Ureter (tissue), 1 donor: ENCODE measurements around the gene CERCAM. TPM values are rescaled to one million over a fixed set of nuclear protein-coding genes. Genes with fewer than 3 reads are reported as not detected.
A peak's percentile ranks its signal among the peaks of the same experiment; 100 is the strongest.
"Not testable (repeated sequence)": the region's sequence is repeated elsewhere in the genome, so short reads cannot be mapped to it uniquely, and the experiment has no call there.

ENCODE experiments used
- DNase-seq: peaks from one replicate; pipeline ENCODE4 v3.0.0-alpha.2; 2020; ENCODE audit warnings: low spot score
- total RNA-seq: library from RNA; stranded (reverse); gene quantifications from one replicate; pipeline ENCODE4 v1.2.4, GENCODE V29; 2023
- donor health status: DM: yes; HTN: yes; CAD: no.

CERCAM gene
- total RNA-seq, 1 donor from 2014 or later = 51.3 TPM

- DNase-seq = no peak
These were observed 27.4 kb upstream of the CERCAM start for GRCh38 chr9:128393145-128393775.

GRCh38 chr9:128393970-128394369 lies 26.7 kb upstream of the CERCAM start:
- DNase-seq = no peak

- no peak for DNase-seq
These were observed 26.1 kb upstream of the CERCAM start for GRCh38 chr9:128394379-128395168.

GRCh38 chr9:128396970-128397613 lies 23.6 kb upstream of the CERCAM start:
- no peak for DNase-seq

- no peak for DNase-seq
These were observed 22.8 kb upstream of the CERCAM start for GRCh38 chr9:128397831-128398230.

GRCh38 chr9:128399861-128400260 lies 20.8 kb upstream of the CERCAM start:
- no peak for DNase-seq

- no peak for DNase-seq
These were observed 16.1 kb upstream of the CERCAM start for GRCh38 chr9:128404560-128404959.

GRCh38 chr9:128405077-128405779 lies 15.4 kb upstream of the CERCAM start:
- no peak for DNase-seq

- DNase-seq = no peak
These were observed 14.9 kb upstream of the CERCAM start for GRCh38 chr9:128405780-128406171.

- DNase-seq = no peak
These were observed 13.7 kb upstream of the CERCAM start for GRCh38 chr9:128406848-128407391.

- no peak for DNase-seq
These were observed 11.7 kb upstream of the CERCAM start for GRCh38 chr9:128408963-128409431.

- no peak for DNase-seq
These were observed 11.2 kb upstream of the CERCAM start for GRCh38 chr9:128409450-128409849.

- no peak for DNase-seq
These were observed 10.7 kb upstream of the CERCAM start for GRCh38 chr9:128409978-128410377.

- no peak for DNase-seq
These were observed 9.1 kb upstream of the CERCAM start for GRCh38 chr9:128411364-128412119.

GRCh38 chr9:128412120-128412790 lies 8.4 kb upstream of the CERCAM start:
- no peak for DNase-seq

- DNase-seq = not testable (repeated sequence)
These were observed 6.9 kb upstream of the CERCAM start for GRCh38 chr9:128413728-128414127.

- no peak for DNase-seq
These were observed 6.2 kb upstream of the CERCAM start for GRCh38 chr9:128414461-128414860.

GRCh38 chr9:128415281-128415680 lies 5.4 kb upstream of the CERCAM start:
- no peak for DNase-seq

GRCh38 chr9:128416014-128416413 lies 4.6 kb upstream of the CERCAM start:
- peak; percentile 76 for DNase-seq

- DNase-seq = no peak
These were observed 4.1 kb upstream of the CERCAM start for GRCh38 chr9:128416432-128417019.
